ENCODE measurements around the gene PLLP. TPM values are rescaled to one million over a fixed set of nuclear protein-coding genes. Genes with fewer than 3 reads are reported as not detected.

Gene PLLP
- 10 to 100 TPM in 2 of 4 donors, 1 to 10 TPM in 2; 4.4 to 13.5 (median 9.6) TPM for total RNA-seq

- 12% methylated on average over 55 of the region's 95 CpGs; no CpG with 5 or more reads in 1 of the 2 donors for WGBS, 2 donors (ENCODE audit: low coverage in 1 of 2)
- Histone ChIP-seq H3K36me3 (no peaks in the 10 kb centered on the region), H3K27me3 (peaks cover 23% of the 10 kb centered on the region), H3K27ac (peak within 1 kb of the TSS in 3 of 4 donors; percentile 22 to 66 (median 33)), H3K9me3 (no peaks in the 10 kb centered on the region), H3K4me3 (peak within 1 kb of the TSS; percentile 46 to 73 (median 56)), H3K4me1 (peaks cover 5 to 27% (median 18%) of the 10 kb centered on the region in 4 donors)
- intact Hi-C loops (cut with DNase I; ENCODE audit: low total_unique reads), result no loop called here
- peak; percentile 59 for DNase-seq
- no peak for TF ChIP-seq POLR2AphosphoS5 (IDR thresholded peaks at IDR 0.05)
- no peak for TF ChIP-seq CTCF (IDR thresholded peaks at IDR 0.05)
- TF ChIP-seq POLR2A (IDR thresholded peaks at IDR 0.05), result peak; percentile 44
- TF ChIP-seq EP300 (IDR thresholded peaks at IDR 0.05; ENCODE audit: low read depth), result no peak
- in situ Hi-C loops (cut with MboI; ENCODE audit: low pct_ligation_motif_present in 1 of 4, low pct_unique_long_range_greater_than_20kb in 1 of 4, low sequenced_read_pairs in 3 of 4), result no loop called here
Observed at GRCh38 chr16:57284209-57284951, at the start of gene PLLP. PLLP (minus strand) TSS chr16:57284672; CDS start chr16:57284540, 132 bp downstream.

DNA sequence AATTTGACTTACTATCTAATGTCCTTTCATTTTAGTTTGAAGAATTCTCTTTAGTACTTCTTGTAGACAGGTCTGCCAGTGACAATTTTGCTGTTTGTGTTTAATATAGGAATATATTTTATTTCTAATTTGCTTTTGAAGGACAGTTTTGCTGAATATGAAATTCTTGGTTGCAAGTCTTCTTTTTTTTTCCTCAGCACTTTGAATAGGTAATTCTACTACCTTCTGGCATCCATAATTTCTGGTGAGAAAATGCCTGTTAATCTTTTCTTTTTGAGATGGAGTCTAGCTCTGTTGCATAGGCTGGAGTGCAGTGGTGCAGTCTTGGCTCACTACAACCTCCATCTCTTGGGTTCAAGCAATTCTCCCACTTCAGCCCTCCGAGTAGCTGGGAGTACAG is 48.9 kb upstream of the PLLP start:
- in situ Hi-C loops (cut with MboI; ENCODE audit: low pct_ligation_motif_present in 1 of 4, low pct_unique_long_range_greater_than_20kb in 1 of 4, low sequenced_read_pairs in 3 of 4), result no loop called here
- intact Hi-C loops (cut with DNase I; ENCODE audit: low total_unique reads), result no loop called here
- no peak overlapping the region for H3K27ac ChIP-seq
- 81% methylated on average over 1 of the region's 1 CpG; no CpG with 5 or more reads in 1 of the 2 donors for WGBS, 2 donors (ENCODE audit: low coverage in 1 of 2)
- H3K4me3 ChIP-seq, result no peak overlapping the region
- no peak for DNase-seq
- TF ChIP-seq POLR2AphosphoS5 (IDR thresholded peaks at IDR 0.05) (no peak), EP300 (IDR thresholded peaks at IDR 0.05; ENCODE audit: low read depth) (no peak)
- H3K36me3 ChIP-seq, result no peaks in the 10 kb centered on the region
- H3K9me3 ChIP-seq, result no peaks in the 10 kb centered on the region
- no peaks in the 10 kb centered on the region for H3K27me3 ChIP-seq
- H3K4me1 ChIP-seq, result no peaks in the 10 kb centered on the region

- Histone ChIP-seq H3K9me3 (no peaks in the 10 kb centered on the region), H3K36me3 (no peaks in the 10 kb centered on the region), H3K4me1 (no peaks in the 10 kb centered on the region), H3K4me3 (no peak overlapping the region), H3K27ac (no peak overlapping the region), H3K27me3 (no peaks in the 10 kb centered on the region)
- no peak for DNase-seq
- TF ChIP-seq POLR2AphosphoS5 (IDR thresholded peaks at IDR 0.05) (no peak), EP300 (IDR thresholded peaks at IDR 0.05; ENCODE audit: low read depth) (no peak), CTCF (IDR thresholded peaks at IDR 0.05) (no peak), POLR2A (IDR thresholded peaks at IDR 0.05) (no peak)
- 87 to 90% methylated on average over 3 of the region's 3 CpGs for WGBS, 2 donors (ENCODE audit: low coverage in 1 of 2)
- in situ Hi-C loops (cut with MboI; ENCODE audit: low pct_ligation_motif_present in 1 of 4, low pct_unique_long_range_greater_than_20kb in 1 of 4, low sequenced_read_pairs in 3 of 4) (no loop called here), intact Hi-C loops (cut with DNase I; ENCODE audit: low total_unique reads) (no loop called here)
Observed at GRCh38 chr16:57331355-57331754, 46.9 kb upstream of the PLLP start.

GRCh38 chr16:57329718-57330327 is 45.4 kb upstream of the PLLP start:
- no peaks in the 10 kb centered on the region for H3K27me3 ChIP-seq
- in situ Hi-C loops (cut with MboI; ENCODE audit: low pct_ligation_motif_present in 1 of 4, low pct_unique_long_range_greater_than_20kb in 1 of 4, low sequenced_read_pairs in 3 of 4) (no loop called here), intact Hi-C loops (cut with DNase I; ENCODE audit: low total_unique reads) (no loop called here)
- H3K4me1 ChIP-seq, result no peaks in the 10 kb centered on the region
- no peak overlapping the region for H3K4me3 ChIP-seq
- TF ChIP-seq EP300 (IDR thresholded peaks at IDR 0.05; ENCODE audit: low read depth), result no peak
- no peak for TF ChIP-seq POLR2AphosphoS5 (IDR thresholded peaks at IDR 0.05)
- TF ChIP-seq CTCF (IDR thresholded peaks at IDR 0.05), result no peak
- TF ChIP-seq POLR2A (IDR thresholded peaks at IDR 0.05), result no peak
- no peaks in the 10 kb centered on the region for H3K9me3 ChIP-seq
- DNase-seq, result no peak
- WGBS, 2 donors (ENCODE audit: low coverage in 1 of 2), result 69 to 70% methylated on average over 5 to 8 of the region's 8 CpGs
- H3K36me3 ChIP-seq, result no peaks in the 10 kb centered on the region
- no peak overlapping the region for H3K27ac ChIP-seq
